ENCODE results near the gene SDHB.

Gene SDHB

DNA sequence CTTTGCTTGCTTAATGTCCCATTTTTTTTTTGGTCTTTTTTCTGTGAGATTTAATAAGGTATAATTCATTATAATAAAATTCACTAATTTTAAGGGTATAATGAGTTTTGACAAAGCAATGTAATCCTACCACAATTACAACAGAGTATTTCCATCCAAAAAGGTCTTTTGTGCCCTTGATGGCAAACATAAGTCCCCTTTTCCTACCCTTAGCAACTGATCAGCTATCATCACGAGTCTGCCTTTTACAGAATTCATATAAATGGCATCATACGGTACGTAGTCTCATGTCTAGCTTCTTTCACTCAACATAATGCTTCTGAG is 7.5 kb downstream of the SDHB start:
- no peak for DNase-seq (ENCODE audit: low read depth in 2 of 2, low spot score in 1 of 2)

DNA sequence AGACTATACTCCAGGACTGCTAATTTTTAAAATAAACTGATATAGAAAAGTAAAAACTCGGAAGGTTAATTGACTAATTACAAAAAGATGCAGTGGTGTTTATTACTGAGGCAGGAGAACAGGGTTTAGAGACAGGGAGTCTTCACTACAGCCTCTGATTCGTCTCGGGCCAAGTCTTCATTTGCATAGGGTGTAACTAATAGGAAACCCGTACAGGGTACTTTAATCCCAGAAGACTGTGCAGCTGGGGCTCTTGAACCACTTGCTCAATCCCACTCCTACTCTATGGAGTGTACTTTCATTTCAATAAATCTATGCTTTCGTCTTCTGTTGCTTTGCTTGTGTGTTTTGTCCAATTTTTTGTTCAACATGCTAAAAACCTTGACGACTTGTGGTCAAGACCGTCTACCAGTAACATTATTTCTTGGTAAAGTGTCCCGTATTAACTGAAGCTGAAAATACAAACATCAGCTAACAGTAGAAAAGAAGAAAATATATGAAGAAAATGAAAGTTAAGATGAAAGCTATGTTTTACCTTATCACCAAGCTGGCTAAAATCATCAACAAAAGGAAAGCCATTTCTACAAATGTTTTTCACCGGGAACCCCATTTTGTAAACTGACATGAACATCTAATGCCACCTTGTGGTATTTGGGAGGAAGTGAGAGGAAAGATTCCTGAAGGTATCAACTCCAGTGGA is 8.0 kb downstream of the SDHB start:
- no peak for DNase-seq (ENCODE audit: low read depth in 2 of 2, low spot score in 1 of 2)

DNA sequence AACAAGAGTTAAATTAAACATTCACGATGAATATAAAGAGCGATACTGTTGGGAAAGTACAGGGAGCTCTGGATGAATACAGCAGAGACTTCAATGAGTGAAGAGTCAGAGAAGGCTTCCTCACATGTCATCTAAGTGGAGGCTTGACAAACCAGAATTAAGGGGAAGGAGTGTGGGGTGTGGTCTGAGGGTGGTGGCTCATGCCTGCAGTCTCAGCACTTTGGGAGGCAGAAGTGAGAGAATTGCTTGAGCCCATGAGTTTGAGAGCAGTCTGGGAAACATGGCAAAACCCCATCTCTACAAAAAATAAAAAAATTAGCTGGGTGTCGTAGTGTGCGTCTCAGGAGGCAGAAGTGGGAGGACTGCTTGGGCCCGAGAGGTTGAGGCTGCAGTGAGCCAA is 8.7 kb downstream of the SDHB start:
- DNase-seq (ENCODE audit: low read depth in 2 of 2, low spot score in 1 of 2), result no peak

DNA sequence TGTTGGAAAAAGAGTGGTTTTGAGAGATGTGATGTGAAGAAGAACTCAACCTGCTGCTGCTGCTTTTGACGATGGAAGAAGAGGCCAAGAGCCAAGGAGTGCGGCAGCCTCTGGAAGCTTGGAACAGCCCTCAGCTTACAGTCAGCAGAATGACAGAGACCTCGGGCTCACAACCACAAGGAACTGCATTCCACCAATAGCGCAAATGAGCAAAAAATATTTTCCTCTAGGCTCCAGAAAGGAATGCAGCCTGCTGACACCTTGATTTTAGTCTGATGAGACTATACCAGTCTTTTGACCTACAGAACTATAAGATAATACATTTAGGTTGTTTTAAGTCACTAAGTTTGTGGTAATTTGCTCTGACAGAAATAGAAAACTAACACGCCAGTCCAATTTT is 10.2 kb downstream of the SDHB start:
- DNase-seq (ENCODE audit: low read depth in 2 of 2, low spot score in 1 of 2), result no peak

DNA sequence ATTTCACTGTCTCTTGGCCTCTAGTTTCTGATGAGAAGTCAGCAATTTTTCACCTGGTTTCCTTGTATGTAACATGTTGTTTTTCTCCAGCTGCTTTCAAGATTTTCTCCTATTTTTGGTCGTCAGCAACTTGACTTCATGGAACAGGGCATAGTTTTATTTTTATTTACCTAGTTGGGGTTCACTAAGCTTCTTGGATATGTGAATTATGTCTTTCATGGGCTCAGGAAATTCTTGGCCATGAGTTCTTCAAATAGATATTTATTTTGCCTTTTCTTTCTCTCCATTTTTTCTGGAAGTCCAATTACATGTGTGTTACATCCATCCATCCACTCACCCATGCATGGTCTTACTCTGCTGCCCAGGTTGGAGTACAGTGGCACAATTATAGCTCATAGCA is 13.7 kb downstream of the SDHB start:
- DNase-seq (ENCODE audit: low read depth in 2 of 2, low spot score in 1 of 2), result no peak

DNA sequence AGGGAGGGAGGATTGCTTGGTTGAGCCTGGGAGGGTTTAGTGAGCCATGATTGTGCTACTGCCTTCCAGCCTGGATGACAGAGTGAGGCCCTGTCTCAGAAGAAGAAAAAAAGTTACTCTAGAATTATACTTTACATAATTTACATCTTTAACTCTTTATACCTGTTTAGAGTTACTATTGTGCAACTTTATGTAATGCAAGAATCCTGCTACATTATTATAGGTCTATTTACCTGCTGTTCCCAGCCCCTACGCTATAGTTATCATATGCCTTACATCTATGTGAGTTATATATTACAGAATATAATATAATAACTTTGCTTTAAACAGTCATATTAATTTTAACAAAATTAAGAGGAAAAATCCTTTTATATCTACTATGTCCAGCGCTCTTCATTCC is 14.3 kb downstream of the SDHB start:
- DNase-seq (ENCODE audit: low read depth in 2 of 2, low spot score in 1 of 2), result no peak

DNA sequence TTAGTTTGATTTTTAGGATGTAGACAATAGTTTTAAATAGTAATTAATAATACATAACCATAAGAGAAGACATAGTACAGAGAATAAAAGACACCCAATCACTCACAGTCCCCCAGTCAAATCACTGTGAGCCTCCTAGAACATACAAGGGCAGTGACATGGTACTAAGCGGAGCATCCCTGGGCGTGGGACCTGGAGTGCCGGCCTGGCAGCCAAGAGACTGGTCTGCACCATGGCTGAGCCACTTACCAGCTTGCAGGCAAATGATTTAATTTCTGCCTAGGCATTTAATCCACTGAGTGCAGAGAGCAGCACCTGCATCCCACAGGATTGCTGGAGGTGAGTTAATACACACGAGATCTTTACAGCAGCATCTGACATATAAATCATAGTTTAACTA is 20.4 kb downstream of the SDHB start:
- no peak for DNase-seq (ENCODE audit: low read depth in 2 of 2, low spot score in 1 of 2)

DNA sequence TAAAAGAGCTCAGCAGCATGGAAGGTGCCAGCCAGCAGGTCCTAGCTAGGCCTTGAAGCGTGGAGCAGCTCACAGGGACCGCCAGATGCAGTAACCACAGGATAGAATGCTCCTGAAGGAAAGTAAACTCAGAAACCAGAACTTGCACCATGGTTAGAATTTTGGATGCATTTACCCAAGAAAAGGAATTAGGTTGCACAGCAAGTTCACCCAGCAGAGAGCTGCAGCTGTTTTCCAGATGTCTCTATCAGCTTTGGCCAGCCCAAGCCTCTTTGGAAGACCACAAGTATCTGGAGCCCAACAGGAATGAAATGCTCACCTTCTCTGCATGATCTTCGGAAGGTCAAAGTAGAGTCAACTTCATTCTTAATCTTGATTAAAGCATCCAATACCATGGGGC is 21.1 kb downstream of the SDHB start:
- no peak for DNase-seq (ENCODE audit: low read depth in 2 of 2, low spot score in 1 of 2)

DNA sequence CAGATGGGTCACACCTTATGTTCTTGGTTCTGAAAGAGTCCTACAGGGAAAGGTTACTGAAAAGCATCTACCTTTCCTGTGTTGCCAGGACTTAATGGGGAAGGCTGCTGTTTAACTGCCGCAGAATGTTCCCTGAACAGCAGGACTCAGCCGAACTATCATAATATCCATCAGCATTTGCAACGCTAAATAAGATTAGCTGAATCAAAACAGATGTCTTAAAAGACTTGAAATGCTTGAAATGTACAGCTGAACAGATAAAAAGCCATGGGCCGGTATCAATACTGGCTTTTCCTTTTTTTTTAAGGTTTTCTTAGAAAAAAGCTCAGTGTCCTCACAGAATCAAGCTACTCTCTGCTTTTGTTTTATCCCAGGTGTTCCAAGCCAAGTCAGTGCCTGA is 22.4 kb downstream of the SDHB start:
- DNase-seq (ENCODE audit: low read depth in 2 of 2, low spot score in 1 of 2), result no peak

DNA sequence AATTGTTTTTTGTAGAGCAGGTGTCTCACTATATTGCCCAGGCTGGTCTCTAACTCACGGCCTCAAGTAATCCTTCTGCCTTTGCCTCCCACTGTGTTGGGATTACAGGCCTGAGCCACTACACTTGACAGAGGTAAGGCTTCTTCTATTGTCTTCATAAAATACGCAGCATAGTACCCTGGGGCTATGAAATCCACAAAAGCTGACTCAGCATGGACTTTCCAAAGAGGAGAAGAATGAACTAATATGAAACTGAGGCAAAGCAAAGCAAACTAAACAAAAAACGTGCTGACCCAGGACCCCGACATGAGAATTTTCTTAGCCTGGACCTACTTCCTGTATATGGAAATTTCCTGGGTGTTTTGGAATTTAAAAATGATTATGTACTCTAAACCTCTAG is 23.6 kb downstream of the SDHB start:
- DNase-seq (ENCODE audit: low read depth in 2 of 2, low spot score in 1 of 2), result no peak

DNA sequence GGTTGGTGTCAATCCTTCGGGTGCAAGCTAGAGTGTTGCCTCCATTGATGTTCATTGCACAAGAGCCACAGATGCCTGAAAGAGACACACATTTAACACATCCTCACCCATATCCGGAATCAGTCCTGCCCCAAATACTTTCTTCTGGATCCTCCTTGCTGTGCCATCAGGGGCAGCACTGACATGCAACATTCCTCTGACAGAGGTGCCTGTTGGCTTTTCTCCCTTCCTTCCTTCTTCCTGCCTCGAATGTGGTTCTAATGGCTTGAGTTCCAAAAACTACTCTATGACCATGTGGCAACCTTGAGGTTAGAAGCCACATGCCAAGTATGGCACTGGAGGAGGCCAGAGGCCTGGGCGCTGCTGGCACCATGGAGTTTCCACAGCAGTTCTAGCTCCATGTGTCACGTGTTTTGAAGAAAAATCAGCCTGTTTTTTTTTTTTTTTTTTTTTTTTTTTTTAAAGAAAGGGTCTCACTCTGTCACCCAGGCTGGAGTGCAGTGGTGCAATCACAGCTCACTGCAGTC is 25.1 kb downstream of the SDHB start:
- DNase-seq (ENCODE audit: low read depth in 2 of 2, low spot score in 1 of 2), result no peak

DNA sequence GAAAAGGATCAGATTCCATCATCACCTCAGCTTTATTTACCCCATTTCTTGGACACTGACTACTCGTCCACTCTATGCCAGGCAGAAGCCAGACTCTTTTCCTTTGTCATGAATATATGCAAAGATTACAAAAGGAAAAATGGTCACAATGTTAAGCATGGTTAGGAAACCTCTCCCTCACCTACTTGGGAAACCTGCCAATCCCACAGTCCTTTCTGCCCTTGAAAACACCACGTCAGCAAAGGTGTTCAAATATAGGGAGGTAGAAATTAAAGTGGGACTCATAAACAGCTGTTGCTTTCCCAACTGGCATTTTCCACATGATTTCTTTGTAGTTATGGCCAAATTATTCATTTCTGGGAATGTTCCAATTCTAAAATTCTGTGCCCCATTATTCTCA is 25.9 kb downstream of the SDHB start:
- no peak for DNase-seq (ENCODE audit: low read depth in 2 of 2, low spot score in 1 of 2)

DNA sequence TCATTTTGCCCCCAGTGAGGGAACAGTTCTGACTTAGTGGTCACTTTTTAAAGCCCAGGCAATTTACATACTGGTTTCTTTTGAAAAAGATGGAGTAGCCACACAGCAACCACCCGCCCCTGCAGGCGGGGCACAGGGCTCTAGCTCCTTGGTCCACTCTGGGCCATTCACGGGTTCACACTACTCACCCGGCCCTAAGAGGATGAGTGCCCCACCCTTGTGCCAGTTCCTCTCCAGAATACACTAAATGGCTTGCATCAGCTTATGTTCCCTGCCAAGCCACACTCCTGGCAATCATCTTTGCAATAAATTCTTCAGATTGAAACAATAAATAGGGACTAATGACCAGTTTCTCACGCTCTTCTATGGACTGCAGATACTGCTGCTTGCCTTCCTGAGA is 26.4 kb downstream of the SDHB start:
- DNase-seq (ENCODE audit: low read depth in 2 of 2, low spot score in 1 of 2), result no peak

DNA sequence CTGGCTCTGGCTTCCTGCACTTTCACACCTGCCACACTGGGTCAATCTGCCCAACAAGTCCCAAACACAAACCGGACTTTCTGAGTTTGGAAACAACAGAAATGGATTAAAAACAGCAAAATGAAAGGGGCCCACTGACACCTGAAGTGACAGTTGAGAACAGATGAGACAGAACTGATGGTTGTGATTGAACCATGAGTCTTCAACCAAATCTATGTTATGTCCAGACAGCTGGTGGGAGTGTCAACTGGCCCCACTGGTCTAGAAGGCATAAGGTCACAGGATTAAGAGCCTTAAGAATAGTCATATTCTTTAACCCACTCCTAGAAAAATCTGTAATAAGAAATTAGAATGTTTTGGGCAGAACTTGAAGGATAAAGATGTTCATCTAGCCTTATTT is 29.1 kb downstream of the SDHB start:
- no peak for DNase-seq (ENCODE audit: low read depth in 2 of 2, low spot score in 1 of 2)

DNA sequence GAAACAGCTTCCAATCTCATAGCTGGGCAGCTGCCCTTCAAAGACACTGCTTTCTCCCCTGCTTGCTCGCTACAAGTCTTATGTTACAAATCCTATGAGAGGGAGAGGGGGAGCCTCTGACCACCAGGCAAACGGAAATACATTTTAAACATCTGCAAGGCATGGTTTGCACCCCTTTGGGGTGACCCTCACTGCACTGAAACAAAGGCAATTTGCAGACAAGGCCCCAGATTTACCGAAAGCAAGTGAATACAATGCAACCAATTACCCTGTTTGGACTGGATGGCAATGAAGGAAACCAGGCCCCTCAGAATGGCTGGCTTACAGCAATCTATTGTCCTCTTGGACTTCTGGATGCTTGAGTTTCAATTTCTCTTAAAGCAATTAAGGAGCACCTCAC is 30.3 kb downstream of the SDHB start:
- DNase-seq (ENCODE audit: low read depth in 2 of 2, low spot score in 1 of 2), result no peak

DNA sequence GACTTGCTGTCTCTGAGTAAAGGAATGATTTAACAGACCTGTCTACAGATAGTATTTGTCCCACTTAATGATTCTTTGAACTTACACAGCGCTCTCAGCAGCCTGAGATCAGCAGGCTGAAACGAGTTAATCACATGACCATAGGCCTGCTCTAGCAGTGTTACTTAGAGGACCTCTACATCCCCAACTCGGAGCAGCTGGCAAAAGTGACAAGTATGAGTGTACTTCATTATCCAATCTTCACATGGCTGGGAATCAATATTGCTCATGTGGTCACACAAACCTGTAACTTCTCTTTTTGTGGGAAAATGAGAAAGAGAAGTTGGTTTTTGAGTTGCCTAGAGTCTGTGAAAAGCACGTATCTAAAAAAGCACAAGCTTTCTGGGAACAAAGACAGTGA is 30.7 kb downstream of the SDHB start:
- DNase-seq (ENCODE audit: low read depth in 2 of 2, low spot score in 1 of 2), result no peak

DNA sequence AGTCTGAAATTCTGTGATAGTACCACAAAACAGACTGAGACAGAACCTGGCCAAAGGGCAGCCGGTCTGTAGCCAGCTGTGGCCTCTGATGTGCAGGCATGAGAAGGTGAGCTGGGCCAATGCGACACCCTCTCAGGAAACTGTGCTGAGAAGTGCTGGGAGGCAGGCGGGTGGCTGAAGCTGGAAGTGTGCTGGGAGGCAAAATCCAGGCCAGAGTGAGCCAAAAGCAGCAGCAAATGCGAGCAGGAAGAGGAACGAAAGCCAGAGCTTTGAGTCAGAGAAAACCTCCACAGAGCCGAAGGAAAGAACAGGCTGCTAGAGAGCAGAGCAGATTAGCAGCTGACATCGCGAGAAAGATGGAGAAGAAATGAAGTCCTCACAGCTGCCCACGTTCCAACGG is 31.9 kb downstream of the SDHB start:
- no peak for DNase-seq (ENCODE audit: low read depth in 2 of 2, low spot score in 1 of 2)

DNA sequence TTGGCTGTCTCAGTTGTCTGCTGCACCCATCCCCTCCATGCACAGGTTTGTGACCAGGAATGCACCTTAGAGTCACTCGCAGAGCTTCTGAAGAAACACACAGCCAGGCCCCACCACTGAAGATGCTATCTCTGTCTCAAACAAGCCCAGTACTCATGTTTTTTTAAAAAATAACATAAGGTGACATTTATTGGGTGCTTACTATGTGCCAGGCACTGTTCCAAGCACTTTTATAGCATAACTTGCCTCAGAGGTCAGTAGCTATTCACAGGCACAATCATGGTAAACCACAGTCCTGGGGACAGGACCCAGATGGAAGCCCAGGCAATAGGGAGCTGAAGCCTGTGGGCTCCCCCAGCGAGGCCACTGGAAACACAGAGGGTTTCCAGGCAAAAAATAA is 33.3 kb downstream of the SDHB start:
- no peak for DNase-seq (ENCODE audit: low read depth in 2 of 2, low spot score in 1 of 2)

DNA sequence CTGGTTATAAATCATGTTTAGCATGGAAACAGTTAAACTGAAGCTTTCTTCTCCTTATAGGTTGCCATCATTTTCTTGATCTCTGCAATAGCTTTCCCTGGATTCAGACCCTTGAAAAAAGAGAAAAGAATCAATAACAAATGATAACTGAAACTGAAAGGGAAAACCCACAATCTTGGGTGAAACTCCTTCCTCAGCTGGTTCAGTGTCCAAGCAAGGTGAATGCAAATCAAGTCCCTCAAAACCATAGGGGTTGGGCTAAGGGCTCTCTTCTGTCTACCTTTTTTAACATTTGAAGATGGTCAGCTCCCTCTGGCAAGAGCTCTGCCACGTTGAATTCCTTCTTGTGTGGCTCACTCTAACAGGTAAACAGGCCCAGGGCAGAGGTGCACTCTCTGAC is 35.0 kb downstream of the SDHB start:
- DNase-seq (ENCODE audit: low read depth in 2 of 2, low spot score in 1 of 2), result no peak

DNA sequence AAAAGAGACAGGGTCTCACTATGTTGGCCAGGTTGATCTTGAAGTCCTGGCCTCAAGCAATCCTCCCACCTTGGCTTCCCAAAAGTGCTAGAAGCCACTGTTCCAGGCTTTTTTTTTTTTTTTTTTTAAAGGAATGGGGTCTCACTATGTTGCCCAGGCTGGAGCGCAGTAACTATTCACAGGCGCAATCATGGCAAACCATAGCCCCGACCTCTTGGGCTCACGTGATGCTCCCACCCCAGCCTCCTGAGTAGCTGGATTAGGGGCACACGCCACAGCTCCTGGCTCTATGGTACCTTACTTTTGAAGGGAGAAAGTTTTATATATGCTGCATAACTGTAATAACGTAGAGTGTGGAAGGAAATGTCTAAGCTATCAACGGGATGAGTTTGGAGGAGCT is 36.4 kb downstream of the SDHB start:
- no peak for DNase-seq (ENCODE audit: low read depth in 2 of 2, low spot score in 1 of 2)

DNA sequence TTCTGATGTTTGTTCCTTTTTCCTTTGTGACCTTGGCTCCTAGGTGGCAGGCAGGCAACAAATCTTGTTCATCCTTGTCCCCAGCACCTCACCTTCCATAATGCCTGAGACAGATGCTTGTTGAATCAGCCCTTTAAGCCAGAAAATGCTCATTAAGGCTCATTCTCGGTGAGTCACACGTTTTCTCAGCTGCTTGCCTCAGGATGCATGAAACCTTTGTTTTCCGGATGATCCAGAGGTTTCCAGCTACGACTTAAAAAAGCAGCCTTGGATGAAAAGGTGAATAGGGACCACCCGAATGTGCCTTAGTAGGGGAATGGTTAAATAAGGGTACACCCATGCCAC is 37.5 kb downstream of the SDHB start:
- no peak for DNase-seq (ENCODE audit: low read depth in 2 of 2, low spot score in 1 of 2)

DNA sequence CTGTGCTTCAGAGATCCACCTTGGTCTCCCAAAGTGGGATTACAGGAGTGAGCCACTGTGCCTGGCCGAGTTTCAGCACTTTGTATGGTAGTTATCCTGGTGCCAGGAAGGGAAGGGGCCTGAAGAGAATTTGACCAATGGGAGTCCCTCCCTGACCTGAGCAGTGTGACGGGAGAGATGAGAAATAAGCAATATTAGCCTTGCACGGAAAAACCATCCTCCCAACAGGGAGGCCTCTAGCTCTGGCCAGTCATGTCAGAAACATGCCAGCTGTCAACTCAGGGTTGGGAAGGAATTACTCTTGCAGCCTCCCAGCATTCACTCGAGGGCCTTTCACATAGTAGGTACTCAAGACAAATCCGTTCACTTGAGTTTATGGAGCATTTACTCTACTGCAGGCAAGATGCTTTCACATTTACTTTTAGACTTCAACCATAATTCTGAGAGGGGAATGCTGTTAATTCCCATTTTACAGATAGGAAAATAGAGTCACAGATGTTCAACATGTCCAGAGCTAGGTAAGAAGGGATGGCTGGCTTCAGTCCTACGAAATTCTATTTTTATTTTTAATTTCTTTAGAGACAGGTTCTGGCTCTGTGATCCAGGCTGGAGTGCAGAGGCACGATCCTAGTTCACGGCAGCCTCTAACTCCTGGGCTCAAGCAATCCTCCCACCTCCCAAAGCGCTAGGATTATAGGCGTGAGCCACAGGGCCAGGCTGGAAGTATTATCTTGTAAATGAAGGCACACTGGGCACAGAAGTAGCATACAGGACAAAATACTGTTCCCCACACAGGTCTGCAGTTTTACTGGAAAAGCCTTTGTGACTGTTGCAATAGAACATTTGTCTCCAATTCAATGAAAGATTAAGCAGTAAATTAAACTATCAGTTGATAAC is 38.9 kb downstream of the SDHB start:
- no peak for DNase-seq (ENCODE audit: low read depth in 2 of 2, low spot score in 1 of 2)
